ENCODE results near the gene NF2.
A peak's percentile ranks its signal among the peaks of the same experiment; 100 is the strongest.

NF2 gene

GRCh38 chr22:29701155-29701999 lies 97.9 kb downstream of the NF2 start:
- no peak for DNase-seq

- peak in 8 of 51 donors; percentile 9 to 40 (median 16) for DNase-seq
Observed at GRCh38 chr22:29702000-29702930, 98.8 kb downstream of the NF2 start.

- DNase-seq = peak in 30 of 51 donors; percentile 11 to 68 (median 41)
Observed at GRCh38 chr22:29702931-29703501, 99.6 kb downstream of the NF2 start.

DNA sequence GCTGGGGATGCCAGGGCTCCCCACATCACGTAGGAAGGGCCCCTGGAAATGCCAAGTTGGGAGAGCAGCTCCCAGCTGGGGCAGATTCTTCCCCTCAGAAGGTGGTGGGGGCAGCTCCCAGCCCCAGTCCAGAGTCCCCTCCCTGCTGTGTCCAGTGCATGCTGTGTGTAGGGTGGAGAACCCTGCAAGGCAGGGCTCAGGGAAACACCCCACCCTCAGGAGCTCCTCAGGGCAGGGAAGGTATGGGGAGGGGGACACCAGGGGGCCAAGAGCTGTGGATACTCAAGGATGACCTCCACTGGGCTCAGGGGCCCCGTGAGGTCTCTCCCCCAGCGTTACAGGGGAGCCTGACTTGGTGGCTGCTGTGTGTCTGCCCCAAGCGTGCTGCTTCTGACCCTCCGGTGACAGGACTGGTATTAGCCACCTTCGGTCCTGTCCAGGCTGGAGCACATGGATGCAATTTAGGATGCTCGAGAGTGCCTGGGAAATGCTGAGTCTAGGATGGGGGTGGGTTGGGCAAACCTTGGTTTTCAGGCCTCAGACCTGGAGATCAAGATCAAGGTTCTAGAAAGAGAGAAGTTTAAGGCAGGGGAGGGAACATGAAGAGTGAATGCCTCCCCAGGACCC lies 100.2 kb downstream of the NF2 start:
- DNase-seq = no peak

DNA sequence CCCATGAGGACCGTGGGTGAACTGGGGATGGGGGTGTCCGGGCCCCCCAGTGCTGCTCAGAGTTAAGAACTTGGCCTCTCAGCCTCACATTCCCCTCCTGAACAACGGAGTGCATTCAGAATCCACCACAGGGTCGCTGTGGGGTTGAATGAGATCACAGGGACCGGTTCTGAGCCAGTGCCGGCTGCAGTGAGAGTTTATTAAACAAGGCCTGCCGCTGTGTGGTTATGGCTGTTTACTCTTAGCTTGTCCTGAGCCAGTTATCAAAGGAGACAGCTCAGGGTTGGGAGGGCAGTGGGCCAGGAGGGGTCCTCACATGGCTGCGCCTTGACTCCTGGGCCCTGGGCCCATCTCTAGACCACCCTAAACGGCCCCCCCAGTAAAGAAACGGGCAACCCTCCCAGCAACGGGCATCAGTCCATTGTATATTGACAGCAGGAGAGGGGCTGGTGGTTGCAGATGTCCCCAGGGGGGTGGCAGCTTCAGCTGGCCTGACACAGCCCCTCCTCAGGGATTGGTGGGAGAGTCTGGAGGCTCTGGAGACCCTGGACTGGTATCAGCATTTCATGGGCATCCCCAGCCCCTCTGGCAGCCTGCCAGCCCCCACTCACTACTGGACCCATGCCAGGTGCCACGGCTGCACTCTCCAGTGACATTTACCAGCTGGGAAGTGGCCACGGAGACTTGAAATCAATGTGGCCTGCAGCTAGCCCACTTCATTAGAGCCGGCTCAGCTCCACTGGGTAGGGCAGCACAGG lies 101.3 kb downstream of the NF2 start:
- peak in 47 of 51 donors; percentile 22 to 95 (median 72) for DNase-seq

- no peak for DNase-seq
Observed at GRCh38 chr22:29705651-29706050, 102.2 kb downstream of the NF2 start.

DNA sequence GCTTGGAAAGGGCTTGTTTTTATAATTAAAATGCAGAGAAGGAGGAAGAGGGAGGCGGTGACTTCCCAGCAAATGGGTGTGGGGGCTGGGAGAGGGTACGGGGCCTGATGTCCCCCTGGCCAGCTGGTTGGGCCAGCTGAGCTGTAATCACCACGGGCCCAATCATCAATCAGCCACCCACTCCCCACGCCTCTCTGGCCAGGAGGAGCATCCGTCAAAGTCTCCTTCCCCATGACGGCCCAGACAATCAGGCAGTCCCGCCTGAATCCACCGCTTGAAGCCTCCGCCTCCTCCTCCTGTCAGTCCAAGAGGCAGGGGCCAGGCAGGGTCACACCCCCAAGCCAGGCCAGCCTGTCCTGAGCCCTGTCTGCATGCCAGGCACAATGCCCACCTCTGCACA lies 103.1 kb downstream of the NF2 start:
- DNase-seq = no peak

- DNase-seq = no peak
Observed at GRCh38 chr22:29707010-29707409, 103.6 kb downstream of the NF2 start.

DNA sequence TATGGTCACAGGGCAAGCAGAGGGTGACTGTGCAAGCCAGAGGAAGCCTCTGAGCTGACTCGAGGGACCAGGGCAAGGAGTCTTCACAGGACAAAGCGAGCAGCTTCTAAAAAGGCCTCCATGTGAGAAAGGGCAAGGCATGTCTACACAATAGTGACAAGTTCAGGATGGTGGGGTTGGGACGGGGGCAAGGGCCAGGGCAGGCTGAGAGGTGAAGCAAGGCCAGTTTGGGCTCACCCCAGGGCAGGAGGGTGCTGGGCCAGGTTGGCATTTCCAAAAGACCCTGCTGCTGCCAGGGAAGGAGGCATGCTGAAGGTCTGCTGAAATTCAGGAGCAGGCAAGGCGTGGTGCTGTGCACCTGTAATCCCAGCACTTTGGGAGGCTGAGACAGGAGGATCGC lies 104.0 kb downstream of the NF2 start:
- no peak for DNase-seq

DNA sequence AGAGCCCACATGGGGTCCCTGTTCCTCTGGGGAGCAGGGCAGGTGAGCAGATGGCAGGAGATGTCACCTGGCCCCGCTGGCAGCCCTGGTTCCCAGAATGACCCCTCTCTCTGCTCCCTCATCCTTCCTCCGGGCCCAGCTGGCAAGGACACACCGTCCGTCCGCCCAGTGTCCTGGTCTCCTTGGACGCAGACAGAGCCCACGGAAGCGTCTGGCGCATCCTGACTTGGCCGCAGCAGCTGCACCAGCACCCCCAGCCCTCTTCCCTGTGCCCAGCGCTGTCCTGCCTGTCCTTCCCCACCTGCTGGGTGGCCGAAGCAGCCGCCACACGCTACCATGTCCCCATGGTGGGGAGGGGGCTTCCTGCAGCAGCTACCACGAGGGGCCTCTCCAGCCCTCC lies 106.8 kb downstream of the NF2 start:
- no peak for DNase-seq

DNA sequence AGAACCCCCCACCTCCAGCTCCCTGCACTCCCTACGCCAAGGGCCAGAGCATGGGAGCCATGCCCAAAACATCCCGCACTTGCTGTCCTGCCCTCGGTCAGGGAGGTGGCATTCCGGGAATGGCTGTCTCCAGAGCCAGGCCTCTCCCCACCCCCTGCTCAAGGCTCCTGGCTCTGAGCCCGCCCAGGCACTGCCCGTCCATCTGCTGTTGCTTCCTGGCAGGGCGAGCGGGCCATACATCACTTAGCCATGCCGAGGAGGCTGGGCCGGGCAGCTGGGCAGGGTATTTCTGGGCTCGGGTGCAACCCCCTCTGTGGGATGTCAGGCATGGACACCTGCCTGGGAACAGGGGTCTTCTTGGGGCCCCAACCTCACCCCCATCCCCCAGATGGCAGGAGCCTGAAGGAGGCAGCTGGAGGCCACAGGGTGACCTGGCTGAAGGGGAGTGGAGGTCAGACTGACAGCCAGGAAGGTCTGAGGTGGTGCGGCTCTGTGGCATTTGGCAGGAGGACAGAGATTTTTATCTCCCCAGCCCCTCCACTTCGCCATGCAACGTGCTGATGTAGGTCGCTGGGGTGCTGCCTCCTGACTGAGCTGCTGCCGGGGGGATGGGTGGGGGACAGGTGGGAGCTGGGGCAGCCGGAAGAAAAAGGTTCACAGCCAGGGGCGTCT lies 107.6 kb downstream of the NF2 start:
- DNase-seq = peak in 3 of 51 donors; percentile 13 to 20 (median 20)

DNA sequence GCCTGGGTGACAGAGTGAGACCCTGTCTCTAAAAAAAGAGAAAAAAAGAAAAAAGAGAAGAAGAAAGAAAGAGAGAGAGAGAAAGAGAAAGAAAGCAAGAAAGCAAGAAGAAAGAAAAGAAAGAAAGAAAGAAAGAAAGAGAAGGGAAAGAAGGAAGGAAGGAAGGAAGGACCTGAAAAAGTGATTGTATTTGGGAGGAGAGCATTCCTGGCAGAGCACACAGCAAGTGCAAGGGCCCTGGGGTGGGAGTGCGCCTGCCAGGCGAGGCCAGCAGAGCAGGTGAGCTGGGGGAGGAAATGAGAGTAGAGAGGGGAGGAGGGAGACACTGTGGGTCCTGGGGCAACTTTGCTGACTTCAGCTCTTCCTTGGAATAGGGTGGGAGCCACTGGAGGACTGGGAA lies 108.7 kb downstream of the NF2 start:
- DNase-seq = no peak

DNA sequence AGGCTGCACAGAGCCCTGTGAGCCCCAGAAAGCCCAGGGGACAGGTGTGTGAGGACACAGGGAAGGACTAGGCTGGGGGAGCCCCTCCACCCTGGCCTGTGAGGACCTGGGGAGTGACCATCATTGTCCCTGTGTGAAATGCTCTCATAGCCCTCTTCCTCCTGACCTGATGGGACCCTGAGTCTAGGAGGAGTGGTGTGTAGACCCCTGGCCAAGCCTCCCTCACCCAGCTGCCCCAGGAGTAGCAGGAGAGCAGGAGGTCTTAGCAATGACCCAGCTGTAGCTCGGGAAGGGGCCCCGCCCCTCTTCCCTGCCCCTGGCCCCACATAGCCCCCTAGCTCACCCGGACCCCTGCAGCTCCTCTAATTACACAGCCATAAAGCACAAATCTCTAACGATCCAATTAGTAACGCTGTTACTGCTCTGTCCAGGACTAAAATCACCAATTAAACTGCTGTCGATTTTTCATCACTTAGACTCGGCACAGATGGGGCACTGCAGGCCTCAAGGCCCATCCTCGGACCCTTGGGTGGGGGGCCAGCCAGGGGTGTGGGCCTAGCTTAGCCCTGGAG lies 109.8 kb downstream of the NF2 start:
- no peak for DNase-seq

DNA sequence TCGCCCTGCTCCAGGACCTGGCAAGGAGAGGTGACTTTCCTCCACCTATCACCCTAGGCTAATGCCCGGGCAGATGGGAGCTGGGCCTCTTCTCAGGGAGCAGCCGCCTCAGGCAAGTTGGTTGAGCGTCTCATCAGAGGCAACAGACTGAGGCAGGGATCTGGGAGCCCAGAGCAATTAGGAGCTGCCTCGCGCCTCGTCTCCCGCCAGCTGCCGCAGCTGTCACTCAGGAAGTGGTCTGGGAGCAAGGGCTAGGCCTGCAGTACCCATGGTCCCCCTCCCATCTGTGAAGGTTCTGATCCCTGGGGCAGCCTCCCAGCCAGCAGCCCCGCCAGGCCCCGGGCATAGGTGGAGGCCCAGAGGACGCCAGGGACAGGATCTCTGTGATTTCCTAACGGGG lies 111.8 kb downstream of the NF2 start:
- no peak for DNase-seq

- DNase-seq = no peak
Observed at GRCh38 chr22:29715705-29716104, 112.3 kb downstream of the NF2 start.

DNA sequence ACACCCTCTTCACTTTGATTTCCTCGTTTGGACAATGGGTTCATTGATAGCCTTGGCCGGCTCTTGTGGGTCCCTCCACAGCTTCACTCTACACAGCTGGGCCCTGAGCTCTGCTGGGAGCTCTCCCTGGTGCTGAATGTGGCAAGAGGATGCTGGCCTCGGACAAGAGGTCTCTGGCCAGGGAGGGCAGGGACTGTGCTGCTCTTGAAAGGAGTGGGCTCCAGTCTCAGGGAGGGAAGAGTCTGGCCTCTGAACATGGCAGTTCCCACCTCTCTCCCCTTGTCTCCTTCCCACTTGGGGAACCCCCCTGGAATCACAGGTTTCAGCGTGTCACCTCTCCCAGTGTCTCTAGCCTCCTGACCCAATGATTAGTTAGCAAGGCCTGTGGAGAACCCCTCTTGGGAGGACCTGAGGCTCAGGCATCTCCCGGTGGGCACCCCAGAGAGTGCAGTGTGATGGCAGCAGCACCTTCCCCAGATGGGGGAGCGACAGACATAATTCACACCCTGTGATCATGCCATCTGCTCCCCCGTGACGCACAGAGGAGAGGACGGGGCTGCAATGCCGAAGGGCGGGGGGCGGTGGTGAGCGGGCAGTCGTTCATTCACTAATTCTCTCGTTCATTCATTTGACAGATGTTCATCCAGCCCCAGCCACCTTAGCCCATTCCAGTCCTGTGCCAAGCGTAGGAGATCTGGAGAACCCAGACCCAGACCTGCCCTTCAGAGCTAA lies 113.5 kb downstream of the NF2 start:
- DNase-seq = peak in 44 of 51 donors; percentile 6 to 88 (median 57)

DNA sequence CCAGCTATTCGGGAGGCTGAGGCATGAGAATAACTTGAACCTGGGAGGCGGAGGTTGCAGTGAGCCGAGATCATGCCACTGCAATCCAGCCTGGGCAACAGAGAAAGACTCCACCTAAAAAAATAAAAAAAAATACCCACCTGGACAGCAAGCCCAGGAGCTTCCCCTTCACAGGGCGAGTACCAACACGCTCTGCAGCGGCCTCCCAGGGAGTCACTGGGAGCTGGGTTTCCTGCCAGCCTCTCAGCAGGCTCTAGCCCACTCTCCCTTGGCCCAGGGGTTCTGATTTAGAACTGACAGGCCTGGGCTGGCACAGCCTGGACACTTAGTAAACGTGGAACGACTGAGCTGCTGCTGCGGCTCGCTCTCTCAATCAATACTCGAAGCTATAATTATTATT lies 114.4 kb downstream of the NF2 start:
- no peak for DNase-seq

DNA sequence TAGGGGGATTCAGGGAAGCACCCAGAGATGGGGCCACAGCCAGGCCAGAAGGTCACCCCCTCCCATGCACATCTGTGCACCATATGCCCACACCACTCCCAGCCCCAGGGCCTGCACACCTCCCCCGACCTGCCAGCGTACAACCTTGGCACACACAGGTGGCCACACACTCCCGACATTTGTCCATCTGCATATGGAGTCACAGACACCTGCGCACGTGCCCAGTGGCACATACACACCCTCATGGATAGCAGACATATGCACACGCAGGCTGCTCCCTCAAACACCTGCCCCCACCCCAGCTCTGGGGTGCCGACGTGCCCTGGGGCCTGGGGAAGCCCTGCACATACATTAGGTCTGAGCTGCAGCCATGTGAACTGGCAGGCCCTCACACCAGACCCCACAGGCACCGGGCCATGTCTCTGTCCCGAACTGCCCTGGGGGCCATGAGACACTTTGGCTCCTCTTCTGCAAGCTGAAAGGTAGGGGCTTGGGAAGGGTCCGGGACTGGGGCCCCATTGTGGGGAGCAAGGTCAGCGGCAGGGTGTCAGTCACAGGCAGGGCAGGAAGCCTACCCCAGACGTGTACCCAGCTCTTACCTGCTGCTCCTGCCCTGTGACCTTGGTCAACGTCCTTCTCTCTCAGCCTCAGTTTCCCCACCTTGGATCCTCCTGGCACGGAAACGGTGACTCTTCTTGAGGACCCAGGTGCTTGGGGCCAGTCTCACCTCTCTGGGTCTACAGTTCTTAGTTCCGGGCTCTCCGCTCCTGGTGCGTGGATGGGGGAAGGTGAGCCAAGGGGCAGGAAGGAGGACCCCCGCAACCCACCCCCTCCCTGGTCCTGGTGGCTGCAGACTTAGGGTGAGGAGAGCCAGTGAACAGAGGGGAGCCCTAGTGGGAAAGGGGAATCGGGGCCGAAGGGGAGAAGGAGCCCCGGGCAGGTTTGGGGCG lies 115.8 kb downstream of the NF2 start:
- DNase-seq = no peak

Measured in hypothalamus (tissue), 51 donors.